ENCODE results near the gene POU3F1.

POU3F1 gene

GRCh38 chr1:38003261-38004250, 43.0 kb downstream of the POU3F1 start:
- DNase-seq, result no peak

GRCh38 chr1:38000529-38001455, 45.8 kb downstream of the POU3F1 start:
- DNase-seq, result no peak

- no peak for DNase-seq
Measured at GRCh38 chr1:38000233-38000528, 46.4 kb downstream of the POU3F1 start.

GRCh38 chr1:37999430-38000232, 47.0 kb downstream of the POU3F1 start:
- DNase-seq, result peak; percentile 7

GRCh38 chr1:37998913-37999429, 47.6 kb downstream of the POU3F1 start:
- no peak for DNase-seq

GRCh38 chr1:37998089-37998808, 48.3 kb downstream of the POU3F1 start:
- DNase-seq, result no peak

GRCh38 chr1:37997256-37998088, 49.1 kb downstream of the POU3F1 start:
- no peak for DNase-seq

GRCh38 chr1:37995751-37996345, 50.7 kb downstream of the POU3F1 start:
- peak; percentile 32 for DNase-seq

- no peak for DNase-seq
Measured at GRCh38 chr1:37994886-37995566, 51.6 kb downstream of the POU3F1 start.

Data from CD4-positive, alpha-beta T cell treated with Interleukin-17A for 1 hour (primary cell).